Medulla oblongata (tissue), 1 donor: Measurements from ENCODE around the gene NFYC.
A peak's percentile ranks its signal among the peaks of the same experiment; 100 is the strongest.

Experiments used
- DNase-seq: peaks from one replicate; pipeline ENCODE4 v3.0.0-alpha.2; 2015; ENCODE audit errors: extremely low spot score

The NFYC gene

GRCh38 chr1:40738831-40739230, 47.3 kb downstream of the NFYC start:
- DNase-seq = no peak

DNA sequence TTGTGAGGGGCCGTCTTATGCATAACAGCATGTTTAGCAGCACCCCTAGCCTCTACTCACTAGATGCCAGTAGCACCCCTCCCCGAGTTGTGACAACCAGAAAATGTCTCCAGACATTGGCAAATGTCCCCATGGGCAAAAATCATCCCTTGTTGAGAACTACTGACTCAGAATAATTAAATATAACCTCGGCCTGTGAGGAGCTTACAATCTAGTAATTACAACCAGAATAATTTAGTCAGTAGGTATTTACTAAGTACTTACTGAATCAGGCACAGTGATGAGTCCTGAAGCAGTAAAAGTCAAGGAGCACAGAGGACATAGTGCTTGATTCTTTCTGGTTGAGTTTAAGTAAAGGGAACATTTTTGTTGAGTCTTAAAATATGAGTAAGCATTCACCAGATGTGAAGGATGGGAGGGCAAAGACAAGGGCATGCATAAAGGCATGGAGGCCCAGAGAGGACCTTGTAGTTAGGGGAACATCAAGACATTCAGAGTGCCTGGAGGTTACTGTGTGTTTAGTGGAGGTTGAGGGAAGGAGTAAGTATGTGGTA, 48.0 kb downstream of the NFYC start:
- no peak for DNase-seq

- DNase-seq = no peak
Measured at GRCh38 chr1:40740039-40740996, 48.8 kb downstream of the NFYC start.

DNA sequence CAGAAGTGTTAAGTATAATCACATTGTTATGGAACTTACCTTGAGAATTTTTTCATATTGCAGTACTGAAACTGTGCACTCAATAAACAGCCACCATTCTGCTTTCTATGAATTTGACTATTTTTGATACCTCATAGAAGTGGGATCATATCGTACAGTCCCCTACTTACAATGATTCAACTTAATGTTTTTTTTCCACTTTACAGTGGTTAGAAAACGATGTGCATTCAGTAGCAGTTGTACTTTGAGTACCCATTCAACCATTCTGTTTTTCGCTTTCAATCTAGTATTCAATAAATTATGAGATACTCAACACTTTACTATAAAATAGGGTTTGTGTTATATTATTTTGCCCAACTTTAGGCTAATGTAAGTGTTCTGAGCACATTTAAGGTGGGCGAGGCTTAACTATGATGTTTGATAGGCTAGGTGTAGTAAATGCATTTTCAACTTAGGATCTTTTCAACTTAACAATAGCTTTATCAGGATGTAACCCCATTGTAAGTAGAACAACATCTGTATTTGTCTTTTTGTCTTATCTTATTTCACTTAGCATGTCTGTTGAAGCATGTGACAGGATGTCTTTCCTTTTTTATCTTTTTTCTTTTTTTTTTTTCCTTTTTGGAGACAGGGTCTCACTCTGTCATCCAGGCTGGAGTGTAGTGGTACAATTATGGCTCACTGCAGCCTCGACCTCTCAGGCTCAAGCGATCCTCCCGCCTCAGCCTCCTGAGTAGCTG, 49.7 kb downstream of the NFYC start:
- DNase-seq = no peak

DNA sequence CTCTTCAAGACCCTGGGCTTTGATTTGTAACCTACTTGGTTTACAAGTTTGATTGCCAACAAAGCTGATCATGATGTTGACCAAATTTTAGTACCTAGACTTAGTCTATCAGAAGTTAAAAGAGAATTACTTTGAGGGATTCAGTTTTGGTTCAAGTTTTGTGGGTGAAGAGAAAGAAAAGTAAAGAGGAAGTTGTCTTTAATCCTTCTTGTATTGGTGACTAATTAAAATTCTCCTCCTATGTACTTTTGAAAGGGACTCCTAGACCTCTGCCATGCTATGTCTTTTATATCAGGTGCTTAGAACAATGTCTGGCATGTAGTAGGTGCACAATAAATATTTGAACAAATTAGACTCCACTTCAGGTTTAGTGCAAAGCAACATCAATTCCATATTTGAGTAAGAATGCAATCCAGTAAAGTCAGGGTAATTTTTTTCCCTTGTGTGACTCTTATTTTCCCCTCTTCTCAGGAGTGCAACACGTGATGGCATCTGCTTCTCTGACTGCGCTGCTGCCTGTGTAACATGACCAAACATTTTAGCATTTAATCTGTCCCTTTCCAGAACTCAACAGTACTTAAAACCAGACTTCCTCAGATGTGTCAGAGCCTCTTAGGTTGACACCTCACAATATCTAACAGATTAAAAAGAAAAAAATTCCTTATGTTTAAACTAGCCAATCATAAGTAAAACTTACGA, 51.0 kb downstream of the NFYC start:
- DNase-seq = no peak

DNA sequence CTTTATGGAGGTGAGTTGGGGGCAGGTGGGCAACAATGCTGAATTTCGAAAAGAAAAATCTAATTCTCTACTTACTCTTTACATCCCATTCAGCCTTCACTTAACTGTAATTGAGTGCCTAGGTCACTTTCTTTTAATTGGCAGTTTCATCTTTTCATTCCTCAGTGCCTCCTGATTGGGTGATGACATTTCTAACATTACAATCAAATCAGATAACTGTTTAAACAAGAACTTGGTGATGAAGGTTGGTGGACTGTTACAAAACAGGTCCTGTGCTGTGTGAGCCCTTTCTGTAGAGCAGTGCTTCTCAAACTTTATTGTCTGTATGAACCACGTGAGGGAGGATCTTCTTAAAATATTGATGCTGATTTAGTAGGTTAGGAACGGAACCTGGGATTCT, 51.9 kb downstream of the NFYC start:
- no peak for DNase-seq

DNA sequence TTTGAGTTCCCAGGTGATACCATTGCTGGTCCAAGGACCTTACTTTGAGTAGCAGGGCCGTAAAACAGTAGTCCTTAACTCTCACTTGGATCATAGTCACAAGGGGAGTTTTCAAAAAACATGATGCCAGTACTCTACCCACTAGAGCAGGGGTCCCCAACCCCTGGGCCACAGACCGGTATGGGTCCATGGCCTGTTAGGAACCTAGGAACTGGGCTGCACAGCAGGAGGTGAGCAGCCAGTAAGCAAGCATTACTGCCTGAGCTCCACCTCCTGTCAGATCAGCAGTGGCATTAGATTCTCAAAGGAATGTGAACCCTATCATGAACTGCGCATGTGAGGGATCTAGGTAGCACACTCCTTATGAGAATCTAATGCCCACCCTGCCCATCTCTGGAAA, 52.4 kb downstream of the NFYC start:
- no peak for DNase-seq

- DNase-seq = no peak
Measured at GRCh38 chr1:40745176-40745575, 53.7 kb downstream of the NFYC start.

- DNase-seq = no peak
Measured at GRCh38 chr1:40746344-40747090, 55.0 kb downstream of the NFYC start.

GRCh38 chr1:40748841-40749718, 57.6 kb downstream of the NFYC start:
- DNase-seq = no peak

GRCh38 chr1:40749817-40750216, 58.3 kb downstream of the NFYC start:
- no peak for DNase-seq

GRCh38 chr1:40750451-40750908, 59.0 kb downstream of the NFYC start:
- DNase-seq = no peak

- DNase-seq = no peak
Measured at GRCh38 chr1:40751802-40752201, 60.3 kb downstream of the NFYC start.

DNA sequence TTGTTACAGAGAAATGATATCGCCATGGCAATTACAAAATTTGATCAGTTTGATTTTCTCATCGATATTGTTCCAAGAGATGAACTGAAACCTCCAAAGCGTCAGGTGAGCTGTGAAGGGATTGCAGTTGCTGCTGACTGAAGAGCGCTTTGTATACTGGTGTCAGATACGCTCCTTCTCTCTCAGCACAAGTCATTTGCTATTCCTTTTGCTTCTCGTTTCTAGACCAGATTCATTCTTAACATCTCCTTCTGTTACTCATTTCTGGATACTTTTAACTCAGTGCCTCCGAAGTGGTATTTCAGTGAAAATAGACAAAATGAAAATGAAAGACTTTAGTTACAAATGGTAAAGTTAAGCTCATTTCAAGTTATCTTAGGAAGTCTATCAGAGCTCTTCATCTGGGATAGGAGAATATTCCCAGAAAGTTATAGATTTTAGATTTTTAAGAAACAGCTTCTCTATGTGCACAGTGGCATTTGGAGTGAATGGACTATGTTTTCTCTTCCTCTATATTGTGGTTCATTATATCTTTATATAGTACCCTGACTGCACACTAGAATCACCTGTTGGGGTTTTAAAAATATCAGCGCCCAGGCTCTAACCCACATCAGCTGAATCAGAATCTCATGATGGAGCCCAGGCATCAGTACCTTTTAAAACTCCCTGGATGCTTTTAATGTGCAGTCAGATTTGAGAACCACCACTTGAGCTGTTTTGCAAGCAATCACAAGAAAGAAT, 61.8 kb downstream of the NFYC start:
- DNase-seq = no peak

DNA sequence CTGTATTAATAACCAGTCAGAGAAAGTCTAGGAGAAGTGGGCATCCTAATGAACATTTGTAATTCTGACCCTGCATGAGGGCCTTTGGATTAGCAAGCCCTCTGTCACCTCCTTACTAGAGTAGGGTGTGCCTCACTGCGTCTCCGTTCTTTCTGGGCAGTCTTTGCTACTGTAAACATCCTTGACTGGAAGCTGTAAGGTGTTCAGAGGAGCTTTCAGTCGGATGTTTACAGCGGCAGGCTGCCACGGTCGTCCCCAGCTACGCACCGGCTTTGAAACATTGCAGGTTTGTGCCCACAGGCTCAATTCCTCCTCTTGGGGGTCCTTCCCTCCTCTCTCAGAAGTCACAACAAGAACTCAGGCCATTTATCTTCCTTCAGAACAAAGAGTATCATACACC, 62.7 kb downstream of the NFYC start:
- DNase-seq = no peak

DNA sequence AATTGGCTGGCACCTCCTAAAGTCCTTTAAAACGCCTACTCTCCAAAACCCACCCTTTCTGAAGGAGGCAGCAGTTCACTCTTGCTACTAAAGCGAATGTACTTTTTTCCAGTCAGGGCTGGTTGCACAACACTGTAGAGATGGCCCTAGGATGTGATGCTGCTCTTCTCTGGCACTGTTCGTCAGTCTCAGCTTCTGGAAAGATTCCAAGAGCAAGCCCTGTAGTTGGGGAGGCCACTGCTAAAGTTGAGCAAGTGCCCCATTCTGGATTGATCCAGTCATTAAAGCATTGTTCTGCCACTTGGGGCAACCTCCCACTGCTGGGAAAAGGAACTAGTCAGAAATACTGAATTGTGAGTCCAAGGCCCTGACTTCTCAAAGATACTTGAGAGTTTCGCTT, 63.6 kb downstream of the NFYC start:
- DNase-seq = peak; percentile 40

- no peak for DNase-seq
Measured at GRCh38 chr1:40756523-40756922, 65.0 kb downstream of the NFYC start.

DNA sequence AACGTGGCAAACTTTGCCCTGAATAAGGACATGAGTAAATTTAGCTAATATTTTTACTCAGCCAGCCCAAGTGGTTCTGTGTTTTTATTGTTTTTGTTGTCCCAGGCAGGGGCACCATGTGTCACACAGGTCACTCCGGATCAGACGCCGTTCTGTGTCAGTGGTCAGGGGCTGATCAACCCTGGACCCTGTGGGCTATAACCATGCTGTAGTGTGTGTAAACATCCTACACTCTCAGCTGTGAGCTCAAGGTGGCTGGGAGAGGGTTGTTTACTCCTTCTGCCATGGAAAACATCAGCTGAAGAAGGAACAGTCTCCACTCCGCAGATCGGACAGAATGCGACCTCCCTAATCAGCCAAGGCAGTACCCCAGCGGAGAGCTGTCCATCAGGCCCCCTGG, 65.6 kb downstream of the NFYC start:
- no peak for DNase-seq

DNA sequence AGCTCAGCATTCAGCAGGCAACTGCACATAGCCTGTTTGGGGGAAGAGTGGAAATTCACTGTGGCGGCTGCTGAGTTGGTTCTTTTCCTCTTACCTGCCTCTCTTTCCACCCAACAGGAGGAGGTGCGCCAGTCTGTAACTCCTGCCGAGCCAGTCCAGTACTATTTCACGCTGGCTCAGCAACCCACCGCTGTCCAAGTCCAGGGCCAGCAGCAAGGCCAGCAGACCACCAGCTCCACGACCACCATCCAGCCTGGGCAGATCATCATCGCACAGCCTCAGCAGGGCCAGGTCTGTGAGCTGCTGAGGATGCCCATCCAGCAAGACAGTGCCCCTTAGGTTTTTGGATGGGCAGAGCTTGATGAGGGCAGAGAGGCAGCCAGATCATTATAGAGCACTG, 66.5 kb downstream of the NFYC start:
- DNase-seq = no peak
